ENCODE measurements around the gene MAL. TPM values are rescaled to one million over a fixed set of nuclear protein-coding genes. Genes with fewer than 3 reads are reported as not detected.
A peak's percentile ranks its signal among the peaks of the same experiment; 100 is the strongest.

The MAL gene
- polyA plus RNA-seq, 1 of the 3 experiments (the other 2 are of a cell fraction) = not detected

GRCh38 chr2:95042472-95043271 is 17.2 kb downstream of the MAL start:
- TF ChIP-seq YY1 (IDR thresholded peaks at IDR 0.05; ENCODE audit: low read depth) = no peak
- no peak for TF ChIP-seq FOXM1 (IDR thresholded peaks at IDR 0.05; ENCODE audit: low read depth)
- no peak for TF ChIP-seq IRF3 (IDR thresholded peaks at IDR 0.05; ENCODE audit: low read depth, low read length)
- no peak for TF ChIP-seq POLR2AphosphoS5 (IDR thresholded peaks at IDR 0.05; ENCODE audit: low read depth, low read length)
- no peak for TF ChIP-seq NRF1 (IDR thresholded peaks at IDR 0.05; ENCODE audit: low read depth, low read length)
- TF ChIP-seq FOXJ3 (CRISPR knock-in tag; IDR thresholded peaks at IDR 0.05) = no peak
- no peak for TF ChIP-seq ELF1 (IDR thresholded peaks at IDR 0.05)
- TF ChIP-seq SIN3A (IDR thresholded peaks at IDR 0.05; ENCODE audit: borderline replicate concordance, low read depth, low read length) = no peak
- no peak for TF ChIP-seq GATA2 (CRISPR knock-in tag; IDR thresholded peaks at IDR 0.05)
- no peak for TF ChIP-seq MEF2A (IDR thresholded peaks at IDR 0.05; ENCODE audit: borderline replicate concordance, low read depth)
- TF ChIP-seq RAD21 (IDR thresholded peaks at IDR 0.05; ENCODE audit: low read length) = no peak
- TF ChIP-seq EP300 (IDR thresholded peaks at IDR 0.05; ENCODE audit: borderline replicate concordance in 1 of 2, low read depth in 1 of 2, low read length in 1 of 2) = no peak
- no peak for TF ChIP-seq ZBTB33 (IDR thresholded peaks at IDR 0.05; ENCODE audit: borderline replicate concordance, low read depth)
- TF ChIP-seq MAX (IDR thresholded peaks at IDR 0.05; ENCODE audit: low read depth) = no peak
- TF ChIP-seq TEAD4 (IDR thresholded peaks at IDR 0.05; ENCODE audit: borderline replicate concordance, insufficient read depth) = no peak
- no peak for TF ChIP-seq MXI1 (IDR thresholded peaks at IDR 0.05; ENCODE audit: low read depth, low read length)
- no peak for TF ChIP-seq TCF12 (IDR thresholded peaks at IDR 0.05)
- TF ChIP-seq, protein P1, sequence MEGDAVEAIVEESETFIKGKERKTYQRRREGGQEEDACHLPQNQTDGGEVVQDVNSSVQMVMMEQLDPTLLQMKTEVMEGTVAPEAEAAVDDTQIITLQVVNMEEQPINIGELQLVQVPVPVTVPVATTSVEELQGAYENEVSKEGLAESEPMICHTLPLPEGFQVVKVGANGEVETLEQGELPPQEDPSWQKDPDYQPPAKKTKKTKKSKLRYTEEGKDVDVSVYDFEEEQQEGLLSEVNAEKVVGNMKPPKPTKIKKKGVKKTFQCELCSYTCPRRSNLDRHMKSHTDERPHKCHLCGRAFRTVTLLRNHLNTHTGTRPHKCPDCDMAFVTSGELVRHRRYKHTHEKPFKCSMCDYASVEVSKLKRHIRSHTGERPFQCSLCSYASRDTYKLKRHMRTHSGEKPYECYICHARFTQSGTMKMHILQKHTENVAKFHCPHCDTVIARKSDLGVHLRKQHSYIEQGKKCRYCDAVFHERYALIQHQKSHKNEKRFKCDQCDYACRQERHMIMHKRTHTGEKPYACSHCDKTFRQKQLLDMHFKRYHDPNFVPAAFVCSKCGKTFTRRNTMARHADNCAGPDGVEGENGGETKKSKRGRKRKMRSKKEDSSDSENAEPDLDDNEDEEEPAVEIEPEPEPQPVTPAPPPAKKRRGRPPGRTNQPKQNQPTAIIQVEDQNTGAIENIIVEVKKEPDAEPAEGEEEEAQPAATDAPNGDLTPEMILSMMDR (IDR thresholded peaks at IDR 0.05) = no peak
- no peak for TF ChIP-seq GABPA (IDR thresholded peaks at IDR 0.05; ENCODE audit: low read depth)
- TF ChIP-seq EZH2phosphoT487 (IDR thresholded peaks at IDR 0.05; ENCODE audit: borderline replicate concordance, low read depth) = no peak
- Histone ChIP-seq H3K79me2 (ENCODE audit: insufficient read depth) (no peaks in the 10 kb centered on the region), H3K9ac (no peak overlapping the region), H3K9me2 (no peaks in the 10 kb centered on the region), H3K36me3 (replicated peaks in 1 of 2; ENCODE audit: control insufficient read depth in 1 of 2, insufficient read depth in 2 of 2, low read length in 1 of 2) (no peaks in the 10 kb centered on the region), H3K4me1 (ENCODE audit: control insufficient read depth in 1 of 2, insufficient read depth in 2 of 2, low read depth in 1 of 2, low read length in 1 of 2) (no peaks in the 10 kb centered on the region), H4K20me1 (ENCODE audit: insufficient read depth) (no peaks in the 10 kb centered on the region), H2AFZ (ENCODE audit: low read depth) (no peak overlapping the region), H3K9me3 (no peaks in the 10 kb centered on the region), H3F3A (replicated peaks; ENCODE audit: insufficient read depth) (peaks cover 19% of the 10 kb centered on the region), H3K4me3 (ENCODE audit: low read depth in 2 of 2, low read length in 1 of 2) (no peak overlapping the region), H3K4me2 (peak overlapping the region; percentile 44; the same call in 1 of the 2 replicates), H3K27me3 (ENCODE audit: insufficient read depth) (peaks cover 34% of the 10 kb centered on the region; the same call in 1 of the 2 replicates), H3K27ac (ENCODE audit: low read depth in 2 of 2, low read length in 1 of 2) (no peak overlapping the region)
- 7% methylated on average over 4 of the region's 7 CpGs for WGBS (ENCODE audit: low lambda C conversion rate)
- CTCF ChIA-PET = interaction anchor here (0.8 to 1.4 kb wide), 7 partner anchors 10 to 79 kb away, joined by 3 to 4 read pairs (median 3); partner anchors contain the start of gene MRPS5
- no peak for DNase-seq
- POLR2A ChIA-PET = no interaction called here

Measured in SK-N-SH (cell line).